ENCODE results near the gene SNX15. TPM values are rescaled to one million over a fixed set of nuclear protein-coding genes. Genes with fewer than 3 reads are reported as not detected.
A peak's percentile ranks its signal among the peaks of the same experiment; 100 is the strongest.
"Not testable (repeated sequence)": the region's sequence is repeated elsewhere in the genome, so short reads cannot be mapped to it uniquely, and the experiment has no call there.

The SNX15 gene, protein sequence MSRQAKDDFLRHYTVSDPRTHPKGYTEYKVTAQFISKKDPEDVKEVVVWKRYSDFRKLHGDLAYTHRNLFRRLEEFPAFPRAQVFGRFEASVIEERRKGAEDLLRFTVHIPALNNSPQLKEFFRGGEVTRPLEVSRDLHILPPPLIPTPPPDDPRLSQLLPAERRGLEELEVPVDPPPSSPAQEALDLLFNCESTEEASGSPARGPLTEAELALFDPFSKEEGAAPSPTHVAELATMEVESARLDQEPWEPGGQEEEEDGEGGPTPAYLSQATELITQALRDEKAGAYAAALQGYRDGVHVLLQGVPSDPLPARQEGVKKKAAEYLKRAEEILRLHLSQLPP
- total RNA-seq (28.5 and 30.4 TPM in 2 replicates), polyA plus RNA-seq (20.0 and 26.0 TPM in 2 replicates), polyA minus RNA-seq (19.9 and 21.0 TPM in 2 replicates)
- total RNA-seq (2013), result 18.5 TPM

DNA sequence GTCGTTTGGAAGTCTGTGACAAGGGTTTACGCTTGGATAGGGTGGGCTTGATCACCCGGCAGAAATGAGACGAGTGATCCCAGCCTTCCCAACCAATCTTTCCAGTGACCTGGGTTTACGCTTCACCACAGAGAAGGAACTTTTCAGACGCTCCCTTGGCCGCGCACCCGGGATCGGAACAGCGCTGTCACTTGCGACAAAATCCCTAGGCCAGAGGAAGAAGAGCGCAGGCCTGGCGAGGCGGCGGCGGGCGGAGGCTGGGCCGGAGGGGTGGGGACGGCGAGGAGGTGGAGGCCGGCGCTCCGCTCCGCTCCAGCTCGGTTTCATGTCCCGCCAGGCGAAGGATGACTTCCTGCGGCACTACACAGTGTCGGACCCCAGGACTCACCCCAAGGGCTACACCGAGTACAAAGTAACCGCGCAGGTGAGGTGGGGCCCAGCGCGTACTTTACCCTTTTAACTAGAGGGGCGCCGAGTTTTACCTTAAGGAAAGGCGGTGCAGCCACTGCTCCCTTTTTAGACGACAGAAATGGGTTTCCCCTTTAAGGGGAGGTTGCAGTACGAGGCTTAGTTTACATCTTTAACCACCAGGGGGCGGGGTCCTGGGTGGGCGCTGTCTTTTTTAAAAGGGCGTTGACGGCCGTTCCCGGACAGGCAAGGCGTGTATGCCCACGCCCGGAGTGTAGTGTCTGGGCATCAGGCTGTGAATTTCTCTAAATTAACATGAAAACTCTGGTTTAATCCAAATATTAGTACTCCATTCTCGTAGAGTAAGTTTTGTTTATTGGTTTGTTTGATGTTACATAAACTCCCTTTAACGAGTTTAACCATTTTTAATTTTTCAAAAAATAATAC lies at the start of gene SNX15:
Gene SNX15, plus strand, starts transcription at position 227 of the 855 bp plus-strand sequence. Its CDS starts 99 bp downstream, at position 326.
- H2AFZ ChIP-seq (ENCODE audit: insufficient read depth, low read depth, low read length, poor library complexity, severe bottlenecking), result peak within 1 kb of the TSS; percentile 79
- ATAC-seq (ENCODE audit: low read depth), result peak; percentile 88
- H3K4me1 ChIP-seq (ENCODE audit: control insufficient read depth in 2 of 2, insufficient read depth in 2 of 2, low read length in 2 of 2), result peaks cover 11 to 19% of the 10 kb centered on the region in 2 donors
- H3K27ac ChIP-seq (ENCODE audit: low read length in 2 of 2), result peak within 1 kb of the TSS; percentile 55 to 73
- H3K9me3 Mint-ChIP-seq (ENCODE audit: insufficient read depth), result no peaks in the 10 kb centered on the region
- H4K20me1 ChIP-seq (ENCODE audit: control insufficient read depth, insufficient read depth, low read length, poor library complexity, severe bottlenecking), result peaks cover 5% of the 10 kb centered on the region
- intact Hi-C loops (cut with micrococcal nuclease), result loop anchor here (1.0 kb wide), 6 partner anchors 13 to 110 kb away; partner anchors contain the start of genes ARL2, ATG2A, CDCA5 and PPP2R5B
- H3K4me2 ChIP-seq (replicated peaks; ENCODE audit: low read depth, low read length, poor library complexity, severe bottlenecking), result peak within 1 kb of the TSS; percentile 77
- peaks cover 17% of the 10 kb centered on the region for H3K4me1 Mint-ChIP-seq
- peak within 1 kb of the TSS; percentile 43 to 63 (median 53) for H3K4me3 ChIP-seq (ENCODE audit: control extremely low read depth in 1 of 5, extremely low read depth in 1 of 5, insufficient read depth in 1 of 5, low read depth in 2 of 5, low read length in 4 of 5)
- peaks cover 19% of the 10 kb centered on the region for H3K79me2 ChIP-seq (ENCODE audit: control insufficient read depth, insufficient read depth, low read length)
- DNase-seq, result peak; percentile 96
- TF ChIP-seq EZH2 (IDR thresholded peaks at IDR 0.05; ENCODE audit: borderline replicate concordance, insufficient read depth, low read depth, low read length, poor library complexity, severe bottlenecking), result no peak
- TF ChIP-seq, protein P1, sequence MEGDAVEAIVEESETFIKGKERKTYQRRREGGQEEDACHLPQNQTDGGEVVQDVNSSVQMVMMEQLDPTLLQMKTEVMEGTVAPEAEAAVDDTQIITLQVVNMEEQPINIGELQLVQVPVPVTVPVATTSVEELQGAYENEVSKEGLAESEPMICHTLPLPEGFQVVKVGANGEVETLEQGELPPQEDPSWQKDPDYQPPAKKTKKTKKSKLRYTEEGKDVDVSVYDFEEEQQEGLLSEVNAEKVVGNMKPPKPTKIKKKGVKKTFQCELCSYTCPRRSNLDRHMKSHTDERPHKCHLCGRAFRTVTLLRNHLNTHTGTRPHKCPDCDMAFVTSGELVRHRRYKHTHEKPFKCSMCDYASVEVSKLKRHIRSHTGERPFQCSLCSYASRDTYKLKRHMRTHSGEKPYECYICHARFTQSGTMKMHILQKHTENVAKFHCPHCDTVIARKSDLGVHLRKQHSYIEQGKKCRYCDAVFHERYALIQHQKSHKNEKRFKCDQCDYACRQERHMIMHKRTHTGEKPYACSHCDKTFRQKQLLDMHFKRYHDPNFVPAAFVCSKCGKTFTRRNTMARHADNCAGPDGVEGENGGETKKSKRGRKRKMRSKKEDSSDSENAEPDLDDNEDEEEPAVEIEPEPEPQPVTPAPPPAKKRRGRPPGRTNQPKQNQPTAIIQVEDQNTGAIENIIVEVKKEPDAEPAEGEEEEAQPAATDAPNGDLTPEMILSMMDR (IDR thresholded peaks at IDR 0.05), result peak; percentile 90
- H3K27ac Mint-ChIP-seq, result peak within 1 kb of the TSS; percentile 93
- POLR2A ChIA-PET, result interaction anchor here (0.8 to 1.5 kb wide), 4 partner anchors 10 to 103 kb away, joined by 3 to 6 read pairs (median 3); partner anchors contain the start of genes PPP2R5B and SAC3D1
- peak within 1 kb of the TSS; percentile 59 for H3K9ac ChIP-seq (ENCODE audit: low read length)
- peak within 1 kb of the TSS; percentile 93 for H3K4me3 Mint-ChIP-seq
- WGBS (ENCODE audit: insufficient coverage), result 1% methylated on average over 37 of the region's 51 CpGs
- no peaks in the 10 kb centered on the region for H3K9me3 ChIP-seq (ENCODE audit: control extremely low read depth in 1 of 3, control insufficient read depth in 2 of 3, insufficient read depth in 1 of 3, low read length in 2 of 3)
- CTCF ChIA-PET, result interaction anchor here (0.9 to 4.7 kb wide), 8 partner anchors 13 to 198 kb away, joined by 3 to 36 read pairs (median 4); partner anchors contain the start of genes ARL2 and SAC3D1
- no peaks in the 10 kb centered on the region for H3K27me3 Mint-ChIP-seq
- H3K36me3 ChIP-seq (replicated peaks in 1 of 2; ENCODE audit: control extremely low read depth in 1 of 2, control insufficient read depth in 1 of 2, extremely low read depth in 1 of 2, insufficient read depth in 2 of 2, low read length in 1 of 2), result peaks cover 1 to 7% of the 10 kb centered on the region in 2 experiments
- no peaks in the 10 kb centered on the region for H3K27me3 ChIP-seq (replicated peaks in 1 of 4; ENCODE audit: control extremely low read depth in 1 of 4, control insufficient read depth in 3 of 4, insufficient read depth in 4 of 4, low read length in 3 of 4)

GRCh38 chr11:64983339-64983738 lies 43.9 kb upstream of the SNX15 start:
- H3K4me3 Mint-ChIP-seq; H3K4me3 ChIP-seq (ENCODE audit: control extremely low read depth in 1 of 5, extremely low read depth in 1 of 5, insufficient read depth in 1 of 5, low read depth in 2 of 5, low read length in 4 of 5); H3K9me3 Mint-ChIP-seq (ENCODE audit: insufficient read depth); POLR2A ChIA-PET; DNase-seq; H3K36me3 ChIP-seq (replicated peaks in 1 of 2; ENCODE audit: control extremely low read depth in 1 of 2, control insufficient read depth in 1 of 2, extremely low read depth in 1 of 2, insufficient read depth in 2 of 2, low read length in 1 of 2); H2AFZ ChIP-seq (ENCODE audit: insufficient read depth, low read depth, low read length, poor library complexity, severe bottlenecking); H3K27ac Mint-ChIP-seq; H3K9me3 ChIP-seq (ENCODE audit: control extremely low read depth in 1 of 3, control insufficient read depth in 2 of 3, insufficient read depth in 1 of 3, low read length in 2 of 3); CTCF ChIA-PET; H3K9ac ChIP-seq (ENCODE audit: low read length); H3K79me2 ChIP-seq (ENCODE audit: control insufficient read depth, insufficient read depth, low read length); H4K20me1 ChIP-seq (ENCODE audit: control insufficient read depth, insufficient read depth, low read length, poor library complexity, severe bottlenecking); H3K27me3 Mint-ChIP-seq; intact Hi-C loops (cut with micrococcal nuclease); ATAC-seq (ENCODE audit: low read depth); H3K4me2 ChIP-seq (replicated peaks; ENCODE audit: low read depth, low read length, poor library complexity, severe bottlenecking); H3K27ac ChIP-seq (ENCODE audit: low read length in 2 of 2); H3K27me3 ChIP-seq (replicated peaks in 1 of 4; ENCODE audit: control extremely low read depth in 1 of 4, control insufficient read depth in 3 of 4, insufficient read depth in 4 of 4, low read length in 3 of 4): not testable (repeated sequence)
- WGBS (ENCODE audit: insufficient coverage), result no CpG with 5 or more reads among the region's 5 CpGs
- peaks cover 22 to 32% of the 10 kb centered on the region in 2 donors for H3K4me1 ChIP-seq (ENCODE audit: control insufficient read depth in 2 of 2, insufficient read depth in 2 of 2, low read length in 2 of 2)
- H3K4me1 Mint-ChIP-seq, result peaks cover 24% of the 10 kb centered on the region

All from B cell (primary cell).